ENCODE measurements around the gene CAPN11.

GRCh38 chr6:44177691-44178423 is 19.2 kb downstream of the CAPN11 start:
- TF ChIP-seq CTCF (IDR thresholded peaks at IDR 0.05) = no peak
- no peak for TF ChIP-seq POLR2A (IDR thresholded peaks at IDR 0.05)

Measured in thyroid gland (tissue), 4 donors.